ENCODE measurements around the gene SEMG1. TPM values are rescaled to one million over a fixed set of nuclear protein-coding genes. Genes with fewer than 3 reads are reported as not detected.

Gene SEMG1
- total and polyA plus RNA-seq, 9 of the 15 experiments (the other 6 are each of a cell fraction or from before 2014, with no cell fraction given), result not detected

- FAIRE-seq, result peak; percentile 46
- BruUV-seq (replicated peaks), result no TSS peak
- POLR2A ChIA-PET, result no interaction called here
- H3K4me3 ChIP-seq, result no peak overlapping the region
- CTCF ChIA-PET (ENCODE audit: low intra/inter-chr PET ratio), result no interaction called here
- H3K4me1 ChIP-seq (replicated peaks in 1 of 2; ENCODE audit: control insufficient read depth in 2 of 2, insufficient read depth in 2 of 2, low read length in 2 of 2), result no peaks in the 10 kb centered on the region
- no peaks in the 10 kb centered on the region for H3K9me1 ChIP-seq (ENCODE audit: control insufficient read depth, insufficient read depth, low read length)
- H3K9ac ChIP-seq (ENCODE audit: insufficient read depth in 1 of 2, low read depth in 2 of 2, low read length in 2 of 2), result no peak overlapping the region
- H2AFZ ChIP-seq (ENCODE audit: low read depth, low read length), result no peak overlapping the region
- H3K9me3 ChIP-seq (replicated peaks; ENCODE audit: control insufficient read depth, insufficient read depth, low read depth, low read length), result no peaks in the 10 kb centered on the region
- intact Hi-C loops (cut with micrococcal nuclease) (loop anchor here (5.0 kb wide), 1 partner anchor 56 kb away; no protein-coding TSS in a partner anchor), in situ Hi-C loops (cut with MboI) (no loop called here)
- no peak overlapping the region for H3K27ac ChIP-seq (ENCODE audit: extremely low read depth, low read depth, low read length)
- H3K36me3 ChIP-seq (ENCODE audit: control insufficient read depth, insufficient read depth, low read length), result no peaks in the 10 kb centered on the region
- H4K20me1 ChIP-seq (replicated peaks; ENCODE audit: control insufficient read depth, insufficient read depth, low read length), result no peaks in the 10 kb centered on the region
- H3K79me2 ChIP-seq (ENCODE audit: control insufficient read depth, insufficient read depth, low read length), result no peaks in the 10 kb centered on the region
- H3K4me2 ChIP-seq (ENCODE audit: insufficient read depth, low read length), result no peak overlapping the region
- peak; percentile 13 to 32 (median 21) for DNase-seq (ENCODE audit: extremely low read depth in 1 of 4, low spot score in 3 of 4)
- 0% methylated on average over 4 of the region's 4 CpGs for WGBS (ENCODE audit: insufficient coverage, low coverage, missing lambda C conversion rate)
- ATAC-seq, result peak; percentile 68
- H3K27me3 ChIP-seq (ENCODE audit: control insufficient read depth in 2 of 2, insufficient read depth in 2 of 2, low read length in 2 of 2), result peaks cover 0 to 3% of the 10 kb centered on the region in 2 experiments; a peak in 1 of 5 replicates
- TF ChIP-seq RERE (CRISPR knock-in tag; IDR thresholded peaks at IDR 0.05; ENCODE audit: borderline replicate concordance) (no peak), ZNF398 (CRISPR knock-in tag; IDR thresholded peaks at IDR 0.05) (no peak), CTCFL (IDR thresholded peaks at IDR 0.05; ENCODE audit: borderline replicate concordance, insufficient read depth, low read depth, low read length, poor library complexity, severe bottlenecking) (peak; percentile 76), RAD21 (CRISPR knock-in tag; conservative IDR thresholded peaks at IDR 0.05 in 1 of 2, IDR thresholded peaks at IDR 0.05 in 1 of 2) (peak in 1 of 2 experiments; percentile 13; a peak in 1 of 4 replicates), MLLT1 (IDR thresholded peaks at IDR 0.05) (no peak), NR2C2 (CRISPR knock-in tag; IDR thresholded peaks at IDR 0.05) (no peak), NR2C2 (tag; IDR thresholded peaks at IDR 0.05) (no peak)
Measured at GRCh38 chr20:45235995-45236394, 29.2 kb downstream of the SEMG1 start.

All from K562 (cell line).